GM10248 (cell line): ENCODE measurements around the gene FALEC.

Experiments
- CTCF ChIA-PET: fragments of 300-600 bp; sonication (Branson Sonifier 250); formaldehyde crosslinking; extraction: SDS; loops from one replicate; lab custom pipeline; 2021; ENCODE audit warnings: antibody characterized with exemption; lab: Yijun Ruan, JAX
- POLR2A ChIA-PET: fragments of 350-650 bp; sonication (Branson Sonifier 250); formaldehyde crosslinking; extraction: SDS; loops from one replicate; lab custom pipeline; 2020; ENCODE audit warnings: antibody characterized with exemption; lab: Yijun Ruan, JAX
- DNase-seq: peaks from one replicate; pipeline ENCODE4 v3.0.0; 2012; ENCODE audit errors: extremely low spot score
- CTCF ChIP-seq: IDR thresholded peaks from 2 replicates; pipeline ENCODE4 v1.5.1; 2012; ENCODE audit warnings: mild to moderate bottlenecking, low read depth; ENCODE audit errors: extremely low read depth, missing control alignments, control extremely low read depth

FALEC gene

GRCh38 chr1:150507912-150508864, 7.4 kb upstream of the FALEC start, which contains the start of gene ECM1:
Gene ECM1 (plus strand): TSS chr1:150508109. CDS start chr1:150508210, 101 bp downstream.
- TF ChIP-seq CTCF, result no peak
- CTCF ChIA-PET, result interaction anchor here (1.0 to 1.4 kb wide), 4 partner anchors 8 to 52 kb away, joined by 3 to 5 read pairs (median 3); no protein-coding TSS in a partner anchor
- POLR2A ChIA-PET, result interaction anchor here (0.6 kb wide), 1 partner anchor 410 kb away, joined by 3 read pairs; no protein-coding TSS in a partner anchor
- no peak for DNase-seq

DNA sequence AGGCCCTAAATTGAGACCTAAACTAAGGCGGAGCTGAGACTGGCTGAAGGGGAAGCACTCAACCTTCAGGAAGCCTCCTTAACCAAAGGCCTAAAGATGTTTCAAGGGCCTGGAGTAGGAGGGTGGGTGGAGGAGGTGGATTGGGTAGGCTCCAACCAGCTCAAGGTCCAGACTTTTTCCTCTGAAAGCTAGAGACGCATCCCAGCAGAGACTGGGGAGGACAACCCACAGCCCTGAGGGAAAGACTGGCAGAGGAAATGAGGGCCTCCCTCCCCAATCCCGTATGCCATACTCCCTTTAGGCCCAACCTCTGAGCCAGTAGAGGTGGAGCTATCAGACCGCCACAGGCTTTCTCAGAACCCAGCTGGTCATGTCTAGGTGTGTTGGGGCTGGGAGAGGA, 6.6 kb upstream of the FALEC start:
- no peak for TF ChIP-seq CTCF
- DNase-seq, result no peak
- CTCF ChIA-PET, result interaction anchor here (1.0 to 1.2 kb wide), 2 partner anchors 12 to 51 kb away, joined by 3 to 5 read pairs; no protein-coding TSS in a partner anchor
- POLR2A ChIA-PET, result no interaction called here

DNA sequence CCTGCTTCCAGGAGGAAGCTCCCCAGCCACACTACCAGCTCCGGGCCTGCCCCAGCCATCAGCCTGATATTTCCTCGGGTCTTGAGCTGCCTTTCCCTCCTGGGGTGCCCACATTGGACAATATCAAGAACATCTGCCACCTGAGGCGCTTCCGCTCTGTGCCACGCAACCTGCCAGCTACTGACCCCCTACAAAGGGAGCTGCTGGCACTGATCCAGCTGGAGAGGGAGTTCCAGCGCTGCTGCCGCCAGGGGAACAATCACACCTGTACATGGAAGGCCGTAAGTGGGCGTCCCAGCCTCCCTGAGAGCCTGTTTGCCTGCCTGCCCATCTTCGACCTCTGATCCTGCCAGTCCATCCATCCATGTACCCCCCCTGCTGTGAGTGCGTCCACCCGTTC, 4.0 kb upstream of the FALEC start:
- CTCF ChIA-PET, result interaction anchor here (1.3 to 2.4 kb wide), 2 partner anchors 19 to 21 kb away, joined by 4 to 13 read pairs; no protein-coding TSS in a partner anchor
- POLR2A ChIA-PET, result no interaction called here
- no peak for TF ChIP-seq CTCF
- no peak for DNase-seq

DNA sequence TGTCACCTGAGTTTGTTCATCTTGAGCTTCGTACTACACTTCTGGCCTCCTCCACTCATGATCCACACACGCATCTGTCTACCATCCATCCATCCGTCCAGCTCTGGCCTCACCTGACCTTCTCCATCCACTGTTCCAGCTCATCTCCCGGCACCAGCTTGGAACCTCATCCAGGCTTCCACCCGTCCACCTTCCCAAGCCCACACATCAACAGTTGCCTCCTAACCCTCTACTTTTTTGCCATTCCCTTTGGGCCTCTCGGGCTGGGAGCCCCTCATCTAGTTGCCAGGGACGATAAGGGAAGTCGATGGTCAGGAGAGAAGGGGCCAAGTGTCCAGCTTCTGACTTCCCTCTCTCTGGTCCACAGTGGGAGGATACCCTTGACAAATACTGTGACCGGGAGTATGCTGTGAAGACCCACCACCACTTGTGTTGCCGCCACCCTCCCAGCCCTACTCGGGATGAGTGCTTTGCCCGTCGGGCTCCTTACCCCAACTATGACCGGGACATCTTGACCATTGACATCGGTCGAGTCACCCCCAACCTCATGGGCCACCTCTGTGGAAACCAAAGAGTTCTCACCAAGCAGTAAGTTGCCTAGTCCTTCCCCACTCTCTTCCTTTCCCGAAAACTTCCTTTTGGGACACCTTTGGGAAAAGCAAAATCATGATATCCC, 3.4 kb upstream of the FALEC start:
- DNase-seq, result no peak
- TF ChIP-seq CTCF, result no peak
- ChIA-PET CTCF (interaction anchor here (1.3 to 2.4 kb wide), 3 partner anchors 16 to 20 kb away, joined by 4 to 13 read pairs (median 4); no protein-coding TSS in a partner anchor), POLR2A (no interaction called here)

DNA sequence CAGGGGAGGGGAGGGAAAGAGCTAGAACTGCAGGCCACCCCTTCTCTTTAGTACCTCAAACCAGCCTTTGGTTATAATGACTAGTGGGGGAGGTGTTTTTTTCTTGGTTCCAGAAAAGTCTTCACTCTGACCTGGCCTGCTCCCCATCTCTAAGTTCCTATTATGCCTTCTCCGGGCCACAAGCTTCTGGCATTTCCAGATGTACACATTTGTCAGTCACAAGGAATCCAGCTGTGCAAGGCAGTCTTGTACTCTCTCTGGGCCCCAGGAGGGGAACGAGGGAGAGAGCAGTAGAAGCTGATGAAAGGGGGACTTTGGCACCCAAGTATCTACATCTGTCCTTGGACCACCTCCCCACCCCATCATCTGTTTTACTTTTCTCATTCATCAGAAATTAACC, 2.7 kb upstream of the FALEC start:
- DNase-seq, result no peak
- POLR2A ChIA-PET, result no interaction called here
- no peak for TF ChIP-seq CTCF
- CTCF ChIA-PET, result interaction anchor here (1.3 to 1.6 kb wide), 3 partner anchors 17 to 48 kb away, joined by 4 to 5 read pairs (median 4); no protein-coding TSS in a partner anchor

GRCh38 chr1:150513351-150513791, 2.2 kb upstream of the FALEC start:
- TF ChIP-seq CTCF, result no peak
- no peak for DNase-seq
- POLR2A ChIA-PET, result no interaction called here
- CTCF ChIA-PET, result interaction anchor here (0.9 to 1.6 kb wide), 3 partner anchors 12 to 47 kb away, joined by 3 to 5 read pairs (median 4); no protein-coding TSS in a partner anchor
